ENCODE results near the gene BRWD1. TPM values are rescaled to one million over a fixed set of nuclear protein-coding genes. Genes with fewer than 3 reads are reported as not detected.

BRWD1 gene
- total RNA-seq, 1 experiment from 2014 or later = 53.3 TPM

DNA sequence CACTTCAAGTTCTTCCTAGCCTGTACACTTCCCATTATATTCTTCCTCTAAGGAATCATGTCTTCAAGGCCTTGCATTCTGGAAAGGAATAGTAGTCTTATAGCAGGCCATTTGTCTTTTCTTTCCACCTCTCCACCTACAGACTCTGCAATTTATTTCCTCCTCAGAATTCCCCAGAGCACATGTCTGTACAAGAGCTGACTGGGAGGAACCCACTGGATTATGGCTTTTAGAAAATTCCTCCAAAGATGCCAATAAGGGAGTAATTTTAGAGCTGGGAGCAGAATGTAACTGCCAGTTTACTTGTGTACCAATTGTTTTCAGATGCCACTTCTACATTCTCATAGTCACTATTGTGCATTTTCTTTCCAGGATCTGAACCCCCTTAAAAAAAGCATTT is 126.8 kb downstream of the BRWD1 start:
- ChIA-PET CTCF (no interaction called here), POLR2A (no interaction called here)
- no peak overlapping the region for H3K4me3 Mint-ChIP-seq
- H3K9me3 Mint-ChIP-seq = no peaks in the 10 kb centered on the region
- ATAC-seq = no peak
- no peak for DNase-seq (ENCODE audit: low spot score)
- no peaks in the 10 kb centered on the region; the same call in 1 of the 2 replicates for H3K36me3 Mint-ChIP-seq
- no peaks in the 10 kb centered on the region for H3K27me3 Mint-ChIP-seq (ENCODE audit: low read depth)
- peak overlapping the region; percentile 48 for H3K27ac Mint-ChIP-seq
- TF ChIP-seq, protein P1, sequence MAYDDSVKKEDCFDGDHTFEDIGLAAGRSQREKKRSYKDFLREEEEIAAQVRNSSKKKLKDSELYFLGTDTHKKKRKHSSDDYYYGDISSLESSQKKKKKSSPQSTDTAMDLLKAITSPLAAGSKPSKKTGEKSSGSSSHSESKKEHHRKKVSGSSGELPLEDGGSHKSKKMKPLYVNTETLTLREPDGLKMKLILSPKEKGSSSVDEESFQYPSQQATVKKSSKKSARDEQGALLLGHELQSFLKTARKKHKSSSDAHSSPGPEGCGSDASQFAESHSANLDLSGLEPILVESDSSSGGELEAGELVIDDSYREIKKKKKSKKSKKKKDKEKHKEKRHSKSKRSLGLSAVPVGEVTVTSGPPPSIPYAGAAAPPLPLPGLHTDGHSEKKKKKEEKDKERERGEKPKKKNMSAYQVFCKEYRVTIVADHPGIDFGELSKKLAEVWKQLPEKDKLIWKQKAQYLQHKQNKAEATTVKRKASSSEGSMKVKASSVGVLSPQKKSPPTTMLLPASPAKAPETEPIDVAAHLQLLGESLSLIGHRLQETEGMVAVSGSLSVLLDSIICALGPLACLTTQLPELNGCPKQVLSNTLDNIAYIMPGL (CRISPR knock-in tag; IDR thresholded peaks at IDR 0.05) = no peak
- TF ChIP-seq CREM (CRISPR knock-in tag; IDR thresholded peaks at IDR 0.05) (no peak), HMGA2 (CRISPR knock-in tag; IDR thresholded peaks at IDR 0.05) (no peak)
- H3K4me1 Mint-ChIP-seq = peaks cover 40% of the 10 kb centered on the region

DNA sequence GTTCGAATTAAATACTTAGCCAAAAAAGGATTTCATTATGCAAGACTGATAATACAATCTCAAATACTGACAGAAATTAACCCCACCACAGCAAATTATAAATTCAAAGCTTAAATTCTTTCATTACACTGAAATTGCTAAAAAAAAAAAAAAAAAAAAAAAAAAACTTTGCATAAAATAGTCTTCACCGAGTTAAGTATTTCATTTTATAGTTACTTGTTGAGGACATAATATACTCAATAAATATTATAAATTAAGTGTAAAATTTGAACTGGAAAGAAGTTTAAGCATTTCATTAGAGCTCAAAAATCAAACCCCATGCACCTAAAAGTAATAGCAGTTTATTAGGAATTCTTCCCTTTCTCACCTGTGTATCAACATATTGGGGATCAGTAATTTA is 128.3 kb downstream of the BRWD1 start:
- H3K9me3 Mint-ChIP-seq = no peaks in the 10 kb centered on the region
- CTCF ChIA-PET = interaction anchor here (1.0 kb wide), 1 partner anchor 256 kb away, joined by 3 read pairs; no protein-coding TSS in a partner anchor
- H3K4me3 Mint-ChIP-seq = peak overlapping the region; percentile 92
- POLR2A ChIA-PET = interaction anchor here (0.7 to 2.2 kb wide), 3 partner anchors 129 to 416 kb away, joined by 5 to 11 read pairs (median 8); partner anchors contain the start of gene HMGN1
- peaks cover 43% of the 10 kb centered on the region for H3K4me1 Mint-ChIP-seq
- DNase-seq (ENCODE audit: low spot score) = no peak
- no peak for TF ChIP-seq FOXP1 (CRISPR knock-in tag; IDR thresholded peaks at IDR 0.05; ENCODE audit: borderline replicate concordance)
- TF ChIP-seq, protein P2, sequence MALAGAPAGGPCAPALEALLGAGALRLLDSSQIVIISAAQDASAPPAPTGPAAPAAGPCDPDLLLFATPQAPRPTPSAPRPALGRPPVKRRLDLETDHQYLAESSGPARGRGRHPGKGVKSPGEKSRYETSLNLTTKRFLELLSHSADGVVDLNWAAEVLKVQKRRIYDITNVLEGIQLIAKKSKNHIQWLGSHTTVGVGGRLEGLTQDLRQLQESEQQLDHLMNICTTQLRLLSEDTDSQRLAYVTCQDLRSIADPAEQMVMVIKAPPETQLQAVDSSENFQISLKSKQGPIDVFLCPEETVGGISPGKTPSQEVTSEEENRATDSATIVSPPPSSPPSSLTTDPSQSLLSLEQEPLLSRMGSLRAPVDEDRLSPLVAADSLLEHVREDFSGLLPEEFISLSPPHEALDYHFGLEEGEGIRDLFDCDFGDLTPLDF (CRISPR knock-in tag; IDR thresholded peaks at IDR 0.05) = no peak
- TF ChIP-seq, protein P3, sequence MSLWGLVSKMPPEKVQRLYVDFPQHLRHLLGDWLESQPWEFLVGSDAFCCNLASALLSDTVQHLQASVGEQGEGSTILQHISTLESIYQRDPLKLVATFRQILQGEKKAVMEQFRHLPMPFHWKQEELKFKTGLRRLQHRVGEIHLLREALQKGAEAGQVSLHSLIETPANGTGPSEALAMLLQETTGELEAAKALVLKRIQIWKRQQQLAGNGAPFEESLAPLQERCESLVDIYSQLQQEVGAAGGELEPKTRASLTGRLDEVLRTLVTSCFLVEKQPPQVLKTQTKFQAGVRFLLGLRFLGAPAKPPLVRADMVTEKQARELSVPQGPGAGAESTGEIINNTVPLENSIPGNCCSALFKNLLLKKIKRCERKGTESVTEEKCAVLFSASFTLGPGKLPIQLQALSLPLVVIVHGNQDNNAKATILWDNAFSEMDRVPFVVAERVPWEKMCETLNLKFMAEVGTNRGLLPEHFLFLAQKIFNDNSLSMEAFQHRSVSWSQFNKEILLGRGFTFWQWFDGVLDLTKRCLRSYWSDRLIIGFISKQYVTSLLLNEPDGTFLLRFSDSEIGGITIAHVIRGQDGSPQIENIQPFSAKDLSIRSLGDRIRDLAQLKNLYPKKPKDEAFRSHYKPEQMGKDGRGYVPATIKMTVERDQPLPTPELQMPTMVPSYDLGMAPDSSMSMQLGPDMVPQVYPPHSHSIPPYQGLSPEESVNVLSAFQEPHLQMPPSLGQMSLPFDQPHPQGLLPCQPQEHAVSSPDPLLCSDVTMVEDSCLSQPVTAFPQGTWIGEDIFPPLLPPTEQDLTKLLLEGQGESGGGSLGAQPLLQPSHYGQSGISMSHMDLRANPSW (CRISPR knock-in tag; conservative IDR thresholded peaks at IDR 0.05; ENCODE audit: low read depth) = no peak
- TF ChIP-seq, protein P4, sequence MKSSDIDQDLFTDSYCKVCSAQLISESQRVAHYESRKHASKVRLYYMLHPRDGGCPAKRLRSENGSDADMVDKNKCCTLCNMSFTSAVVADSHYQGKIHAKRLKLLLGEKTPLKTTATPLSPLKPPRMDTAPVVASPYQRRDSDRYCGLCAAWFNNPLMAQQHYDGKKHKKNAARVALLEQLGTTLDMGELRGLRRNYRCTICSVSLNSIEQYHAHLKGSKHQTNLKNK (CRISPR knock-in tag; IDR thresholded peaks at IDR 0.05) = no peak
- no peak for TF ChIP-seq ETV6 (CRISPR knock-in tag; IDR thresholded peaks at IDR 0.05)
- TF ChIP-seq, protein P5, sequence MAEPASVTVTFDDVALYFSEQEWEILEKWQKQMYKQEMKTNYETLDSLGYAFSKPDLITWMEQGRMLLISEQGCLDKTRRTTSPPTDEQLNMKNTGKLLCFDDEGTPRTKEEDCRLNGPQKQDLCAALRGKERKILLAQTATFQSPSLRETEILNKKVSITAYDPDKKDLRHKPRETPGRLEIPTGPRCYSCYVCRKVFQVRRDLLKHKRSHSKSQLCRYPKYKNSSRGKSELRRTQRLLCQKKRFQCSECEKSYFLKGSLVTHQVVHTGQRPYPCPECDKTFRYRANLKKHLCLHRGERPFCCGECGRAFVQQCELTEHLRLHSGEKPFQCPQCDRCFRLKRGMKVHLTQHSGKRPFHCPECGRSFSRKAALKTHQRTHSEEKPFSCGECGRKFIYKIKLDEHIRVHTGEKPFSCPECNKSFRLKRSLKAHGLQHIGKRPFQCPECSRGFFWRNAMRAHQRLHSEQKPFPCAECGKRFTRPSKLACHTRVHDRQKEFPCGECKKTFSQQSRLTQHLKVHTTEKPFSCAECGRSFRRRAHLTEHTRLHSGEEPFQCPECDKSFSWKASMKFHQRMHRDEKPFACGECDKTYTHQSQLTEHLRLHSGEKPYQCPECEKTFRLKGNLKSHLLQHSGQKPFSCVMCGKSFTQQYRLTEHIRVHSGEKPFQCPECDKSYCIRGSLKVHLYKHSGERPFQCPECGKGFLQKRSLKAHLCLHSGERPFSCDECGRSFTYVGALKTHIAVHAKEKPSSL (CRISPR knock-in tag; conservative IDR thresholded peaks at IDR 0.05) = no peak
- TF ChIP-seq, protein P6, sequence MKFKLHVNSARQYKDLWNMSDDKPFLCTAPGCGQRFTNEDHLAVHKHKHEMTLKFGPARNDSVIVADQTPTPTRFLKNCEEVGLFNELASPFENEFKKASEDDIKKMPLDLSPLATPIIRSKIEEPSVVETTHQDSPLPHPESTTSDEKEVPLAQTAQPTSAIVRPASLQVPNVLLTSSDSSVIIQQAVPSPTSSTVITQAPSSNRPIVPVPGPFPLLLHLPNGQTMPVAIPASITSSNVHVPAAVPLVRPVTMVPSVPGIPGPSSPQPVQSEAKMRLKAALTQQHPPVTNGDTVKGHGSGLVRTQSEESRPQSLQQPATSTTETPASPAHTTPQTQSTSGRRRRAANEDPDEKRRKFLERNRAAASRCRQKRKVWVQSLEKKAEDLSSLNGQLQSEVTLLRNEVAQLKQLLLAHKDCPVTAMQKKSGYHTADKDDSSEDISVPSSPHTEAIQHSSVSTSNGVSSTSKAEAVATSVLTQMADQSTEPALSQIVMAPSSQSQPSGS (CRISPR knock-in tag; IDR thresholded peaks at IDR 0.05; ENCODE audit: borderline replicate concordance, low read depth) = no peak
- TF ChIP-seq NR3C1 (CRISPR knock-in tag; conservative IDR thresholded peaks at IDR 0.05; ENCODE audit: low read depth) = no peak
- TF ChIP-seq NR2C2 (CRISPR knock-in tag; IDR thresholded peaks at IDR 0.05) = no peak
- TF ChIP-seq FOXJ3 (CRISPR knock-in tag; IDR thresholded peaks at IDR 0.05; ENCODE audit: borderline replicate concordance) = no peak
- TF ChIP-seq FOXK1 (CRISPR knock-in tag; IDR thresholded peaks at IDR 0.05) = no peak
- TF ChIP-seq ZNF416 (CRISPR knock-in tag; IDR thresholded peaks at IDR 0.05) = no peak
- TF ChIP-seq JUN (CRISPR knock-in tag; IDR thresholded peaks at IDR 0.05) = no peak
- no peak for TF ChIP-seq TEAD1 (CRISPR knock-in tag; IDR thresholded peaks at IDR 0.05)
- TF ChIP-seq, protein P7, sequence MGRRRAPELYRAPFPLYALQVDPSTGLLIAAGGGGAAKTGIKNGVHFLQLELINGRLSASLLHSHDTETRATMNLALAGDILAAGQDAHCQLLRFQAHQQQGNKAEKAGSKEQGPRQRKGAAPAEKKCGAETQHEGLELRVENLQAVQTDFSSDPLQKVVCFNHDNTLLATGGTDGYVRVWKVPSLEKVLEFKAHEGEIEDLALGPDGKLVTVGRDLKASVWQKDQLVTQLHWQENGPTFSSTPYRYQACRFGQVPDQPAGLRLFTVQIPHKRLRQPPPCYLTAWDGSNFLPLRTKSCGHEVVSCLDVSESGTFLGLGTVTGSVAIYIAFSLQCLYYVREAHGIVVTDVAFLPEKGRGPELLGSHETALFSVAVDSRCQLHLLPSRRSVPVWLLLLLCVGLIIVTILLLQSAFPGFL (CRISPR knock-in tag; IDR thresholded peaks at IDR 0.05; ENCODE audit: borderline replicate concordance) = no peak
- no peak for TF ChIP-seq IRF2 (CRISPR knock-in tag; IDR thresholded peaks at IDR 0.05; ENCODE audit: borderline replicate concordance, low read depth)
- H3K27me3 Mint-ChIP-seq (ENCODE audit: low read depth) = no peaks in the 10 kb centered on the region
- H3K27ac Mint-ChIP-seq = no peak overlapping the region; the same call in 1 of the 2 replicates
- ATAC-seq = no peak
- H3K36me3 Mint-ChIP-seq = peaks cover 7% of the 10 kb centered on the region

Measured in WTC11 (cell line).